ENCODE measurements around the gene TRIM34. TPM values are rescaled to one million over a fixed set of nuclear protein-coding genes. Genes with fewer than 3 reads are reported as not detected.
A peak's percentile ranks its signal among the peaks of the same experiment; 100 is the strongest.
"Not testable (repeated sequence)": the region's sequence is repeated elsewhere in the genome, so short reads cannot be mapped to it uniquely, and the experiment has no call there.

Gene TRIM34
- total RNA-seq, 1 donor from 2014 or later = 7.2 TPM

- intact Hi-C loops (cut with DNase I) = no loop called here
- ATAC-seq (no peak), DNase-seq (ENCODE audit: low spot score) (no peak)
Measured at GRCh38 chr11:5611627-5612026, 13.2 kb upstream of the TRIM34 start.

DNA sequence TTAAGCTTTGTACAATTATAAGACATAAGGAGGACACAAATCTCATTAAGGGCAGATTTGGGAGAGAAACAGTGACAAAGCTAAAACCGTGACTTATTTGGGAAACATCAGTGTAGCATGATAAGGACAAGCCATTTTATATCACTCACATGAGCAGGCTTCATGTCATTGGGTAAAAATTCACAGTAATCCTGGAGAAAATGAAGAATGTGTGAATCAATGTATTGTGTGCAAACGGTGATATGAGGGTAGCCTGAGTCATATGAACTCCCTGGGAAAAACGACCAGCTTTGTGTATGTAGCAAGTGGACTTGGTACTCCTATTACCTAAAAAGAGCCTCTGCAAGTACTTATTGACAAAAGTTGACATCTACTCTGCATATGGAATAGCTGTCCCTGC is 6.0 kb upstream of the TRIM34 start:
- intact Hi-C loops (cut with DNase I) = no loop called here
- no peak for DNase-seq (ENCODE audit: low spot score)
- no peak for ATAC-seq

- no peak for ATAC-seq
- intact Hi-C loops (cut with DNase I) = no loop called here
- no peak for DNase-seq (ENCODE audit: low spot score)
Measured at GRCh38 chr11:5620651-5621521, 3.9 kb upstream of the TRIM34 start.

GRCh38 chr11:5621580-5621979 is 3.2 kb upstream of the TRIM34 start:
- no peak for DNase-seq (ENCODE audit: low spot score)
- no peak for ATAC-seq
- intact Hi-C loops (cut with DNase I) = no loop called here

DNA sequence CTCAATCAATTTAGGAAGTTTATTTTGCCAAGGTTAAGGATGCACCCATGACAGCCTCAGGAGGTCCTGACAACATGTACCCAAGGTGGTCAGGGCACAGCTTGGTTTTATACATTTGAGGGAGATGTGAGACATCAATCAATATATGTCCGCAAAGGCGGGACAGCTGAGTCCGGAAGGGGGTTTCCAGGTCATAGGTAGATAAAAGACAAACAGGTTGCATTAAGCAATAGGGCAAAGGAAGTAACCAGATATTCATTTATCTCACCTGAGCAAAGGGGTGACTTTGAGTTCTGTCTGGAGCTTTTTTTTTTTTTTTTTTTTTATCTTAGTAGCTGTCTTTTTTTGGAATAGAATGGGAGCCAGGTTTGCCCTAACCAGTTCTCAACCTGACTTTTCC is 2.0 kb upstream of the TRIM34 start:
- no peak for DNase-seq (ENCODE audit: low spot score)
- intact Hi-C loops (cut with DNase I) = no loop called here
- no peak for ATAC-seq

GRCh38 chr11:5625281-5625680 is 480 bp downstream of the TRIM34 start:
- DNase-seq (ENCODE audit: low spot score) = no peak
- ATAC-seq = peak; percentile 24
- intact Hi-C loops (cut with DNase I) = no loop called here

- ATAC-seq (no peak), DNase-seq (ENCODE audit: low spot score) (no peak)
- intact Hi-C loops (cut with DNase I) = no loop called here
Measured at GRCh38 chr11:5626196-5626595, 1.4 kb downstream of the TRIM34 start.

DNA sequence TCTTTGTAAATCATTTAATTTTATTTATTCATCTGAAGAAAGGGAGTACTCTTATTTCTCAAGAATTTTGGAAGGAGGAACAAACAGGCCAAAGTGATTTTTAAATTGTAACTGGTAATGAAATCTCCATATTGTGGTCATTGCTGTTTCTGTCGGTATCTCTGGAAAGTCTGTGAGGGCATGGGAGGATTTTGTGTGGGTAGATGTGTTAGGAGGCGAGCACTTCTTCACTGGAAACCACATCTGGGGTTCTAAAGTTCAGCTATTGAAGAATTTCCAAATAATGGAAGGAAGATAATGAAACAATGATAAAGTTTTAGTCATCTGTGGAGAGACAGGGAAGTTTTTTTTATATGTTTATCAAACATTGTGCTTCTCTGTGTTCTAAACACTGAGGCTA is 6.6 kb downstream of the TRIM34 start:
- intact Hi-C loops (cut with DNase I) = no loop called here
- ATAC-seq = no peak
- DNase-seq (ENCODE audit: low spot score) = no peak

- intact Hi-C loops (cut with DNase I) = no loop called here
- ATAC-seq (no peak), DNase-seq (ENCODE audit: low spot score) (no peak)
Measured at GRCh38 chr11:5631969-5632635, 7.3 kb downstream of the TRIM34 start.

- ATAC-seq (no peak), DNase-seq (ENCODE audit: low spot score) (no peak)
- intact Hi-C loops (cut with DNase I) = no loop called here
Measured at GRCh38 chr11:5639953-5640352, 15.2 kb downstream of the TRIM34 start.

- intact Hi-C loops (cut with DNase I) = no loop called here
- ATAC-seq (no peak), DNase-seq (ENCODE audit: low spot score) (no peak)
Measured at GRCh38 chr11:5643585-5643984, 18.8 kb downstream of the TRIM34 start.

GRCh38 chr11:5646139-5646538 is 21.3 kb downstream of the TRIM34 start:
- ATAC-seq (no peak), DNase-seq (ENCODE audit: low spot score) (no peak)
- intact Hi-C loops (cut with DNase I) = no loop called here

DNA sequence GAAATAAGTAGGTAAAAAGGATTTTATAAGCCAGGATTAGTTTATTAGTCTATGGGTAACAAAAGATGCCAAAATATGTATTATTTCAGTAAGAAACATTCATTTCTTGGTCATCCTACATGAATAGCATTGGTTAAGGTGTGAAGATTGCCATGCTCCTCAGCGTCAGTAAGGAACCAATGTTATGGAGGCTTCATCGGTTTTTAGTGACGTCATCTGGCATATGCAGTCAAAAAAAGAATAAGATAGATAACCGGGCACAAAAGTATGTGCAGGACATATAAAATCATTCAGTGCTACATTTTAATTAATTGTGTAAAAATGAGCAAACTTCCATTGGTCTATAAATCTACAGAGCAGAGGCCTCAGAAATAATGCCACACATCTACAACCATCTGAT is 30.7 kb downstream of the TRIM34 start:
- DNase-seq (ENCODE audit: low spot score) = no peak
- intact Hi-C loops (cut with DNase I) = no loop called here
- ATAC-seq = no peak

GRCh38 chr11:5656956-5657355 is 32.2 kb downstream of the TRIM34 start:
- DNase-seq (ENCODE audit: low spot score); intact Hi-C loops (cut with DNase I); ATAC-seq: not testable (repeated sequence)

- no peak for ATAC-seq
- DNase-seq (ENCODE audit: low spot score) = no peak
- intact Hi-C loops (cut with DNase I) = no loop called here
Measured at GRCh38 chr11:5658318-5658717, 33.5 kb downstream of the TRIM34 start.

DNA sequence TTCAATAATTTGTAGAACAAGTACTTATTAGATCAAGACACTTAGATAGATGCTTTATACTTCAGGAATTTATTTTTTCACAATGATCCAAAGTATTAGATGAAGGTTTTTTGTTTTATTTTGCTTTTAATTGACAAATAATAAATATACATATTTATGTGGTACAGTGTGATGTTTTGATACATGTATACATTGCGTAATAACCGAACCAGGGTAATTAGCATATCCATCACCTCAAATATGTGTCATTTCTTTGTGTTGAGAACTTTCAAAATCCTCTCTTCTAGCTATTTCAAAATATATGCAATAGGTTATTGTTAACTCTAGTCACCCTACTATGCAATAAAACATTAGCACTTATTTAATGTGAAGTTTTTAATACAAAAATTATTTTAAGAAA is 38.7 kb downstream of the TRIM34 start:
- DNase-seq (ENCODE audit: low spot score) (no peak), ATAC-seq (no peak)
- intact Hi-C loops (cut with DNase I) = no loop called here

- ATAC-seq (no peak), DNase-seq (ENCODE audit: low spot score) (no peak)
- intact Hi-C loops (cut with DNase I) = no loop called here
Measured at GRCh38 chr11:5665051-5665570, 40.3 kb downstream of the TRIM34 start.

- ATAC-seq (peak; percentile 76), DNase-seq (ENCODE audit: low spot score) (no peak)
- intact Hi-C loops (cut with DNase I) = no loop called here
Measured at GRCh38 chr11:5665746-5666401, 41.1 kb downstream of the TRIM34 start.

GRCh38 chr11:5666402-5666793 is 41.6 kb downstream of the TRIM34 start:
- peak; percentile 63 for ATAC-seq
- intact Hi-C loops (cut with DNase I) = no loop called here
- DNase-seq (ENCODE audit: low spot score) = no peak

GRCh38 chr11:5671831-5672230 is 47.0 kb downstream of the TRIM34 start:
- intact Hi-C loops (cut with DNase I) = no loop called here
- DNase-seq (ENCODE audit: low spot score) = no peak
- no peak for ATAC-seq

Data from sciatic nerve (tissue), 2 donors.